T-helper 1 cell treated with Interleukin-12 subunit alpha and Interleukin-12 subunit beta and Interleukin-4 antibody, amounts not matched to agents 30 ng/mL and 1 ng/mL, for 36 hours (primary cell): Measurements from ENCODE around the gene KIF5C. TPM values are rescaled to one million over a fixed set of nuclear protein-coding genes. Genes with fewer than 3 reads are reported as not detected.

ENCODE experiments used
- intact Hi-C: fragments of 100-400 bp; cut with micrococcal nuclease; formaldehyde crosslinking; loops from one replicate; pipeline ENCODE4 v1.15.1; 2024
- total RNA-seq: library from RNA; stranded (reverse); gene quantifications from 2 replicates; pipeline ENCODE4 v1.2.3, GENCODE V29; 2022

The KIF5C gene
- total RNA-seq, 1 donor from 2014 or later, result 18.3 TPM

GRCh38 chr2:148984449-148984848 lies 109.4 kb downstream of the KIF5C start:
- intact Hi-C loops, result no loop called here

- intact Hi-C loops, result no loop called here
Observed at GRCh38 chr2:148987286-148987685, 112.3 kb downstream of the KIF5C start.

DNA sequence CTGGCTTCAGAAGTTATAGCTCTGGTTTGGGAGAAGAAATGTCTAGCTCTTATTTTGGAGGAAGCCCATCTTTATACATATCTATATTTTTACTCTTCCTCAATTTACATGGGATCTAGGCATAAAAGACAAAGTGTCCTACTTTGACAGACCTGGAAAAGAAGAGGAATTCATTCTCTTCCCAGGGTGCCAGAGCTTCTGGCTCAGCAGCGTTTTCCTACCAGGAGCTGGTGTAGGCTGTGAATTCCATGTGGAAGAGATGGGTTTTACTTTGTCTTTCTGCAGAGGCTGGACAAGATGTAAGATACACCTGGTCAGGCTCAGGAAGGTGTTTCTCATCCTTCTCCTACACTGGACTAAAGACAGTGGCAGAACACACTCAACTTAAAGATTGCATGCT lies 113.3 kb downstream of the KIF5C start:
- intact Hi-C loops, result no loop called here

- intact Hi-C loops, result loop anchor here (1.0 to 5.0 kb wide), 8 partner anchors 64 to 1053 kb away; partner anchors contain the start of genes KIF5C and ORC4
Observed at GRCh38 chr2:148989882-148990493, 115.0 kb downstream of the KIF5C start.

GRCh38 chr2:148990968-148991367 lies 115.9 kb downstream of the KIF5C start:
- intact Hi-C loops, result loop anchor here (1.0 to 5.0 kb wide), 8 partner anchors 65 to 1054 kb away; partner anchors contain the start of genes KIF5C and ORC4

DNA sequence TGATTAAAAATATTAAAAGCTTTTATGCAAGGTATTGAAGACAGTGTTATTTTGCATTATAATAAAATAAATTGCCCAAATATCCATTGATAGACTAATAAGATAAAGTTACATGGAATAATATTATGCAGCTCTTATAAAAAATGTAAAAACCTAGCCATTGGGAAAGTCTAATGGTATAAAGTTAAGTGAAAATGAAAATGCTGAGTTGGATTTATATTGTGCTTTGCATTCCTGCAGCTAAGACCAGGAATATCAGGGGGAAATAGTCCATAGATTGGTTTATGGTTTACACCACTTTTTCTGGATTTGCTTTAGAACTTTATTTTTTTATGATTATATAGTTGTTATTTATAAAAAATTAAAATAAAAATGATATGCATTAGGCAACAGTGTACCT lies 117.4 kb downstream of the KIF5C start:
- intact Hi-C loops, result loop anchor here (5.0 kb wide), 2 partner anchors 115 to 345 kb away; partner anchors contain the start of gene KIF5C

DNA sequence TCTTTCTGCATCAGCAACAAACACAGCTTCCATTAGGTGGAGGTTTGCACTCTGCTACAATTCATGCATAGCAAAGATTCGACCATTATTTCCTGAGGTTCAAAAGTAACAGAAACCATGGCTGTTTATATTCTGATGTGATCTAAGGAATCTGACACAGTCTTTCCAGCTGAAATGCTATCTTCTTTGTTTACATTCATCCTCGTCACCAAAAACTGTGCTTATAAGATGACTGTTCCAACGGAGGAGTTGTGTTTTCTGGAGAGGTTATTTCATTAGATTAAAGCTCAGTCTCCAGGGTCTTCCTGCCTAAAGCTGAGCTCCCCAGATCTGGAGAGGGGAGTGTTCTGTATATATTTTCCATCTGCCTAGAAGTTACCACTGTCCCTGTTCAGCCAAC lies 118.3 kb downstream of the KIF5C start:
- intact Hi-C loops, result loop anchor here (5.0 kb wide), 2 partner anchors 116 to 346 kb away; partner anchors contain the start of gene KIF5C

GRCh38 chr2:148994341-148994740 lies 119.3 kb downstream of the KIF5C start:
- intact Hi-C loops, result loop anchor here (5.0 kb wide), 2 partner anchors 117 to 347 kb away; partner anchors contain the start of gene KIF5C

DNA sequence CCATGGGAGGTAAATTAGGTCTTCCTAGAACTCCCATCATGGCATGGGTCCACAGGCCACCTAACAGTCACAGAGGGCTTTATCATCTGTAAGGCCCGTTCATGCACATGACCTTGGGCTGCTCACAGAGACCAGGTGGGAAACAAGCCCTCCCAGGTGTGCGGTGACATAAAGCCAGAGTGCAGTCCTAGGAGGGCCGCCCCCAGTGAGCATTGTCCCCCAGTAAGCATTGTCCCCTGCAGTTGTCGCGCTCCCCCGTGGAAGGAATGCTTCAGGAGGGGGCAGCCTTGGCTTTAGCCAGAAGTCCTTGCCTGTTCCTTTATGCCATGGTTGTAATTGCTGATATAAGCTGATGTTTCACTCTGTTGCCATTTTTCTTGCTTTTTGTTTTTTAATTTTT lies 121.8 kb downstream of the KIF5C start:
- intact Hi-C loops, result no loop called here

DNA sequence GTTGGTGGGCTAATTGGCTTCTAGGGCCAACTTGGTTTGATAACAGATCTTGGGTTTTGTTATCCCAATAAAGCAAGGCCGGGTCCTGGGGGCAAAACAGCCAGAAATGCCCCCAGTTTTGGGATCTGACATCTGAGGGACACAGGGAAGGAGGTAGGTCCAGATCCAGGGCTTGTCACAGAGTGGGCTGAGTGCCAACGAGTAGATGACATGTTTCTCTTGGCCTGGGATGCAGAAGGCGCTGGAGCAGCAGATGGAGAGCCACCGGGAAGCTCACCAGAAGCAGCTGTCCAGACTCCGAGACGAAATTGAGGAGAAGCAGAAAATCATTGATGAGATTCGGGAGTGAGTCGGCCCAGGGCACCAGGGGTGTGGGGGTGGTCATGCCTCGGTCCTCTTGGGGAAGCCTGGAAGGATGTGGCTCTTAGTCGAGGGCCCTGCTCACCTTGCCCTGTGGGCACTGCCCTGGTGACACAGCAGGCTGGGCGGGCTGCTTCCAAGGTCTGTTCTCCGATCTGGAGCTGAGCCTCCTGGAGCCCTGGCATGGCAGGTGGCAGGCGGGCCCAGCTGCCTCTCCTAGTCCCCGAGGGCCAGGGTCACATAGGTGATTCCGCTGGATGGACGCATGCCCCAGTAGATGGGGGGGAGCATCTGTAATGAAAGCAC lies 123.3 kb downstream of the KIF5C start:
- intact Hi-C loops, result no loop called here

DNA sequence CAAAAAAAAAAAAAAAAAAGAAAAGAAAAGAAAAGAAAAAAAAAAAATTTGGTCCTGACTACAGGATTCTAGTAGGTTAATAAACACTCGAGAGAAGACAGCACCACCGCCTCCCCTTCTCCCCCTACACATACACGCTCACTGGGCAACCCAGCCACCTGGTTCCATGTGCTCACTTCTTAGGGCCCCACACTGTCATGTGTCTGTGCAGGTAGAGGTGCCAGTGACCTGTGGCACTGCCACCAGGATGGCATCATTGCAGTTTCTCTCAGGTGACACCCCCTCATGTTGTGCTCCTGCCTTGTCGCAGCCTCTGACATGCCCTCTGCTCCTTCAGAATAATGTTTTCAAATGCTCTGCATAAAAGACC lies 123.8 kb downstream of the KIF5C start:
- intact Hi-C loops, result no loop called here

DNA sequence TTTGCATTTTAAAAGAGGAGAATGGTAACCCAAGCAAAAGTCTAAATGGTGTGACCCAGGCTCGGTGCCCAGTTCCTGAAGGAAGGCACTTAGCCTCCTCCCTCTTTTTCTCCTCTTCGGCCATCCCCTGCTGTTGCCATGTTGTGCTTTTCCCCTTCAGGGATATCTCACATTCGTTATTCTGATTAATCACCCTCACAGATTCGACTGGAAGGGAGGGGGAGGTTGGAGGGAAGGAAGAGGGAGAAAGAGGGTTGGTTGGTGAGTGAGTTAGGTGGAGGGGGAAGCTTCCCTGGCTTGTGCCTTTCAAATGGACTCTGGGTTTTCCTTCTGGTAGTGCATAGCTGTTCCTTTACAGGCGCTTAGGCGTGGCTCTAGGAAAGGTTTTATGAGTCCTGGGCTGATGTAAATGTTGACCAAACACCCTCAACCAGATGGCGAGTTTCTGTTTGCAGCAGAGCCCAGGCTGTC lies 124.5 kb downstream of the KIF5C start:
- intact Hi-C loops, result no loop called here

DNA sequence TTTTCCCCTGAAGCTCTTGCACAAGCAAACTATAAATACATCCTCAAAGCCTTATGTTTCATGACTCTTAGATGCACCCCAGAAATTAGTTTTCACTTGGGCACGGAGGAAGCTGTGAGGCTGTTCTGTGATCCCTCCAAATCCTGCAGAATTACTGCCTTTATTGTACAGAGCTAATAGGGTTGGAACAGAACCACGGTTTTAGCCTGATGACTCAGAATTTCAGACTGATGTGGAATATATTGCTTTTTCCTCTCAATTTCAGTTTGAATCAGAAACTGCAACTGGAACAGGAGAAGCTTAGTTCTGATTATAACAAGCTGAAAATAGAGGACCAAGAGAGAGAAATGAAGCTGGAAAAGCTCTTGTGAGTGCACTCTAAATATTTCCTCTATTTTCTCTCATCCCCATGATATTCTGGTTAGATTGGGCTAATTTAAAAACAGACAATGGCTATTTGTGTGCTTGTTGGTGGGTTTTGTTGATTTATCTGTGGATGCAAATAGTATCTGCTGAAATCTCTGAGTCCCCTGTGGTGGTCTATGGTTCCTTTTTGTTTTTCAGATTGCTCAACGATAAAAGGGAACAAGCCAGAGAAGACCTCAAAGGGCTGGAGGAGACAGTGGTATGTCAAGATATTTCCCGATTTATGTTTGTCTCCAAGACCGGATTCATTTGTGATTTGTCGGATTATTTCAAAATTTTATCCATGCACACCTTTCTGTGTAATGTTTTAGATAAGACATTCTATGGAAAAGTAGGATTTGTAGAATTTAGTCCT lies 125.3 kb downstream of the KIF5C start:
- intact Hi-C loops, result no loop called here

DNA sequence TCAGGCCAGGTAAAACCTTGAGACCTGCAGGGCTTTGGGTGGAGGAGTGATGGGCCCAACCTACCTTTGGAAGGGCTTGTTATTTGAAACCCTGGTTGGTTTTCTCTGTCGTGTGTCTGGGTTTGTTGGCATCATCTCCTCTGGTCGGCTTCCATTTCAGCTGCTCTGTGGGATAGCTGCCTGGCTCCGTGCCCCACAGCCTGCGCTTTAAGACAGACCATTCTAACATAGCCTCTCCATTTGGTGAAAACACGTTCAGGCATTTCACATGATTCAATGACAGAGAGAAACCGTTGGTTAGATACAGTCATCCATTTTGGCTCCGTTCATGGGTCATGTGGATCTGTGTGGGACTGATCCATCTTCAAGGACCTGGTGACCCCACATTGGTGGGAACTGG lies 126.5 kb downstream of the KIF5C start:
- intact Hi-C loops, result no loop called here

- intact Hi-C loops, result no loop called here
Observed at GRCh38 chr2:149002378-149002890, 127.4 kb downstream of the KIF5C start.

- intact Hi-C loops, result no loop called here
Observed at GRCh38 chr2:149002891-149003740, 128.1 kb downstream of the KIF5C start.

GRCh38 chr2:149004836-149005235 lies 129.8 kb downstream of the KIF5C start:
- intact Hi-C loops, result no loop called here

DNA sequence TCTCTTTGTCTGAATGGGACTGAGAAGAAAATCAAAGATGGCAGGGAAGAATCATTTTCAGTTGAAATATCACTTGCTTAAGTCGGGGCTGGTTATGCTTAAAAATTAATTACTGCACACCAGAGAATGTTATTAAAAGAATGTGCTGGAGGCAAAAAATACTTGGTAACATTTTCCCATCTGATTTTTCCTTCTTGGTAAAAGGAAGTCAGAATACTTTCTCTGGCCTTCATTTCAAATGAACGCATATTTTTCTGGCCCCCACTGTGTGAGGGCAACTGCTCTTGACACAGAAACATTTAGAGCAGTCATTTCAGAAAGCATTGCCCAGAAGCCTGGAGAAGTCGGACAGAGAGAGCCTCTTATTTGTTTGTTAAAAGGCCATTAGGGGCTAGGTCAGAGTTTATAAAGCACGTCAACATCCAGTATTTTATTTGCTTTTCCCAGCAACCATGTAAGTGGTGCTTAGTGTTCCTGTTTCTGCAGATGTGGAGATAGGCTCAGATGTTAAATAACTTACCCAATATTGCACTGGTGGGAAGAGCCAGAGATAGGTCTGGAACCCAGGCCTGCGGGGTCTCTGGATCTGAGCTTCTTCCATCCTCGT lies 130.5 kb downstream of the KIF5C start:
- intact Hi-C loops, result no loop called here

DNA sequence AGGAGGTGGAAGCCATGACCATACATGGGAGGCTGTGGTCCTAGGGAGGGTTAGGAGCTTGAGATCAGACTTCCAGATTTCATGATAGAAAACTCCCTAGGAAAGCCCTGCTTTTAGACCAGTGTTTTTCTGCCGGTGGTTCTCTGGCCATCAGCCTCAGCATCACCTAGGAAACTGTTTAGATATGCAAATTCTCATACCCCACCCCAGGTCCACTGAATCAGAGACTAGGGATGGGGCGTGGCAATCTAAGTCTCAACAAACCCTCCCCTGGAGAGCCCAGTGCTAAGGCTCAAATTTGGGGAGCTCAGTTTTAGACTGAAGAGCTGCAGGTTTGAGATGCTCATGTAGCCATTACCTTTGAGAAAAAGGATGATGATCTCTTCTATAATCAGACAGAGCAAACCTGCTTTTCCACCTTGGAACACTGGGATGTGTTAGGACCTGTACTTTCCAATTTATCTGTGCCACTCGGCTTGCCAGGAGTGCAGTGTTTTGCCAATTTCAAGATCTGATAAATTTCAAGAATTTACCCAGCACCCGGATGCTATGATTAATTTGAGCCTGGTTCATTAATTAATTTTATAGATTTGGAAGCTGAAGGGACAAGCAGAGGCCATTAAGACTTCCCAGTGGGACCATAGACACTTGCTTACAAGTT lies 132.0 kb downstream of the KIF5C start:
- intact Hi-C loops, result no loop called here

- intact Hi-C loops, result no loop called here
Observed at GRCh38 chr2:149008381-149008780, 133.4 kb downstream of the KIF5C start.
